Measurements from ENCODE around the gene MUSTN1.

MUSTN1 gene

GRCh38 chr3:52836986-52837385 is 2.2 kb upstream of the MUSTN1 start:
- Histone ChIP-seq H3K4me2 (ENCODE audit: low read depth, low read length) (no peak overlapping the region), H3K4me3 (ENCODE audit: low read length) (no peak overlapping the region), H4K20me1 (ENCODE audit: insufficient read depth, low read length) (no peaks in the 10 kb centered on the region), H3K27ac (ENCODE audit: low read length) (no peak overlapping the region), H3K36me3 (replicated peaks; ENCODE audit: insufficient read depth, low read length) (no peaks in the 10 kb centered on the region), H3K9me2 (replicated peaks; ENCODE audit: insufficient read depth, low read length) (no peaks in the 10 kb centered on the region), H3K9me3 (replicated peaks; ENCODE audit: insufficient read depth, low read length) (no peaks in the 10 kb centered on the region), H3F3A (ENCODE audit: insufficient read depth, low read length) (no peaks in the 10 kb centered on the region), H3K27me3 (replicated peaks; ENCODE audit: insufficient read depth, low read length) (no peaks in the 10 kb centered on the region), H3K9ac (ENCODE audit: low read length) (no peak overlapping the region), H3K79me2 (ENCODE audit: low read length) (no peaks in the 10 kb centered on the region), H3K4me1 (ENCODE audit: low read length) (no peaks in the 10 kb centered on the region), H2AFZ (ENCODE audit: low read length) (no peak overlapping the region)
- TF ChIP-seq EZH2phosphoT487 (IDR thresholded peaks at IDR 0.05; ENCODE audit: low read length) (no peak), EZH2 (optimal IDR thresholded peaks at IDR 0.05; ENCODE audit: low read depth, low read length) (no peak)
- no peak for DNase-seq

GRCh38 chr3:52836471-52836845 is 1.6 kb upstream of the MUSTN1 start:
- Histone ChIP-seq H3K9ac (ENCODE audit: low read length) (no peak overlapping the region), H2AFZ (ENCODE audit: low read length) (no peak overlapping the region), H3K9me2 (replicated peaks; ENCODE audit: insufficient read depth, low read length) (no peaks in the 10 kb centered on the region), H3K4me1 (ENCODE audit: low read length) (no peaks in the 10 kb centered on the region), H3F3A (ENCODE audit: insufficient read depth, low read length) (no peaks in the 10 kb centered on the region), H3K36me3 (replicated peaks; ENCODE audit: insufficient read depth, low read length) (no peaks in the 10 kb centered on the region), H3K27ac (ENCODE audit: low read length) (no peak overlapping the region), H4K20me1 (ENCODE audit: insufficient read depth, low read length) (no peaks in the 10 kb centered on the region), H3K79me2 (ENCODE audit: low read length) (no peaks in the 10 kb centered on the region), H3K9me3 (replicated peaks; ENCODE audit: insufficient read depth, low read length) (no peaks in the 10 kb centered on the region), H3K4me3 (ENCODE audit: low read length) (no peak overlapping the region), H3K4me2 (ENCODE audit: low read depth, low read length) (no peak overlapping the region), H3K27me3 (replicated peaks; ENCODE audit: insufficient read depth, low read length) (no peaks in the 10 kb centered on the region)
- no peak for DNase-seq
- no peak for TF ChIP-seq EZH2phosphoT487 (IDR thresholded peaks at IDR 0.05; ENCODE audit: low read length)
- no peak for TF ChIP-seq EZH2 (optimal IDR thresholded peaks at IDR 0.05; ENCODE audit: low read depth, low read length)
- TF ChIP-seq CTCF (IDR thresholded peaks at IDR 0.05; ENCODE audit: low read length), result no peak

GRCh38 chr3:52835766-52836470 is 1.1 kb upstream of the MUSTN1 start:
- H4K20me1 ChIP-seq (ENCODE audit: insufficient read depth, low read length), result no peaks in the 10 kb centered on the region
- H2AFZ ChIP-seq (ENCODE audit: low read length), result no peak overlapping the region
- no peaks in the 10 kb centered on the region for H3K4me1 ChIP-seq (ENCODE audit: low read length)
- TF ChIP-seq EZH2 (optimal IDR thresholded peaks at IDR 0.05; ENCODE audit: low read depth, low read length) (no peak), CTCF (IDR thresholded peaks at IDR 0.05; ENCODE audit: low read length) (no peak), EZH2phosphoT487 (IDR thresholded peaks at IDR 0.05; ENCODE audit: low read length) (no peak)
- H3K27ac ChIP-seq (ENCODE audit: low read length), result no peak overlapping the region
- H3K9ac ChIP-seq (ENCODE audit: low read length), result no peak overlapping the region
- no peak overlapping the region for H3K4me2 ChIP-seq (ENCODE audit: low read depth, low read length)
- H3K27me3 ChIP-seq (replicated peaks; ENCODE audit: insufficient read depth, low read length), result no peaks in the 10 kb centered on the region
- no peaks in the 10 kb centered on the region for H3K36me3 ChIP-seq (replicated peaks; ENCODE audit: insufficient read depth, low read length)
- H3K9me3 ChIP-seq (replicated peaks; ENCODE audit: insufficient read depth, low read length), result no peaks in the 10 kb centered on the region
- no peaks in the 10 kb centered on the region for H3F3A ChIP-seq (ENCODE audit: insufficient read depth, low read length)
- no peak overlapping the region for H3K4me3 ChIP-seq (ENCODE audit: low read length)
- no peaks in the 10 kb centered on the region for H3K9me2 ChIP-seq (replicated peaks; ENCODE audit: insufficient read depth, low read length)
- H3K79me2 ChIP-seq (ENCODE audit: low read length), result no peaks in the 10 kb centered on the region
- no peak for DNase-seq

- no peak overlapping the region for H3K27ac ChIP-seq (ENCODE audit: low read length)
- no peaks in the 10 kb centered on the region for H3K36me3 ChIP-seq (replicated peaks; ENCODE audit: insufficient read depth, low read length)
- H4K20me1 ChIP-seq (ENCODE audit: insufficient read depth, low read length), result no peaks in the 10 kb centered on the region
- no peak overlapping the region for H3K4me3 ChIP-seq (ENCODE audit: low read length)
- TF ChIP-seq EZH2 (optimal IDR thresholded peaks at IDR 0.05; ENCODE audit: low read depth, low read length) (no peak), EZH2phosphoT487 (IDR thresholded peaks at IDR 0.05; ENCODE audit: low read length) (no peak), CTCF (IDR thresholded peaks at IDR 0.05; ENCODE audit: low read length) (no peak)
- no peak for DNase-seq
- no peaks in the 10 kb centered on the region for H3K27me3 ChIP-seq (replicated peaks; ENCODE audit: insufficient read depth, low read length)
- no peaks in the 10 kb centered on the region for H3K4me1 ChIP-seq (ENCODE audit: low read length)
- H3K9me3 ChIP-seq (replicated peaks; ENCODE audit: insufficient read depth, low read length), result no peaks in the 10 kb centered on the region
- H3K79me2 ChIP-seq (ENCODE audit: low read length), result no peaks in the 10 kb centered on the region
- H3K9ac ChIP-seq (ENCODE audit: low read length), result no peak overlapping the region
- no peak overlapping the region for H3K4me2 ChIP-seq (ENCODE audit: low read depth, low read length)
- H2AFZ ChIP-seq (ENCODE audit: low read length), result no peak overlapping the region
- H3K9me2 ChIP-seq (replicated peaks; ENCODE audit: insufficient read depth, low read length), result no peaks in the 10 kb centered on the region
- H3F3A ChIP-seq (ENCODE audit: insufficient read depth, low read length), result no peaks in the 10 kb centered on the region
Measured at GRCh38 chr3:52833202-52833601, 1.6 kb downstream of the MUSTN1 start.
